ENCODE results near the gene BCL6.
A peak's percentile ranks its signal among the peaks of the same experiment; 100 is the strongest.

The BCL6 gene

DNA sequence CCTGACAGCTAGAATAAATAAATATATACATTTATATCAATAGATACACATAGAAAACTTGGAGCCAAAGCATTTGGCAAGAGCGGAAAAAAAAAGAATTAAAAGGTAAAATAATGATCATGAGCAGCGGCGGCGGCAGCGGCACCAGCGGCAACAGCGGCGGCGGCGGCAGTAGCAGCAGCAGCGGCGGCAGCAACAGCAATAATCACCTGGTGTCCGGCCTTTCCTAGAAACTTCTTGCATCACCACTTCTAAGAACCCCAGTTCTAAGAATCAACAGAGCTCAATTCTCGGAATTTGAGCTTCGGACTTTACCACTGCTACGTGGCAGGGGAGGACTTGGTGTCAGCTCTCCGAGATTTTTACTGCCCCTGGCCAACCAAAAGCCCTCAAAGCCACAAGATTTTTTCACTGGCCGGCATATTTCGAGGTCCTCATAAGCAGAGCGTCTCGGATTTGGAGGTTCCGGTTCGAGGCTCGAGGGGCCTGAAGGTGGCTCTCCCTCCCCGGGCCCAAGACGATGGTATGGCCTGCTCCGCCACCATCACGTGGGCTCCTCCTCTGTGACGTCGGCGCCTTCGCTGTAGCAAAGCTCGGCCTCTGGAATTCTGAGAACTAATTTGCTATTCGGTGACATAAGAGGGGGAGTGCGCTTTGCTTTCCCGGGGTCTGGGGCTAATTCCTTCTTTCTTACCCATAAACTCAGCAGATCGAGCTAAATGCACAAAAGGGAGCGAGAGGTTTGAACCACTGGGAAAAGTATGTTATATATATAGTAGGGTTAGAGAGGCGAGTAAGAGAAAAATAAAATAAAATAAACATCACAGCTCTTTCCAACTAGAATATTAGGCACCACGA lies at the start of gene BCL6:
TSS of gene BCL6 (minus strand) at position 268 of the 858 bp plus-strand sequence. CDS start 11,775 bp downstream, outside the sequence.
- DNase-seq (ENCODE audit: low read depth in 2 of 3, low spot score in 1 of 3): peak; percentile 82 to 91 (median 83)

DNA sequence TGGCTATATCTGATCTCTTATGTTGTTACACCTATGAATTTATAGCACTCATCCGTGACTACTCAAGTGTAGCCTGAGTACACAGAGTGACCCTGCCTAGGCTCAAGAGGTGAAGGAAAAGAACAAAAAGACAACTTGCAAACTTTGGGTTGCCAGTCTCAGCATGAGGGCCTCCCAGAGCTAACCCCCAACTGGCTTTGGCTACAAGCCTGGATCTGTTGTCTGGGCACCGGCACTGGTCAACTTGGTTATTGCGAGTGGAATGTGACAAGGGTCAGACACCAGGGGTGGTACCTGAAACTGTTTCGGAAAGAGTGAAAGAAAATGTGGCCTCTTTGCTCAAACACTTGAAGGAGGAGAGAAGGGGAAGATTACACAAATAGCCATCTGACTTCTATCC lies 49.5 kb upstream of the BCL6 start:
- DNase-seq (ENCODE audit: low read depth in 2 of 3, low spot score in 1 of 3): no peak

DNA sequence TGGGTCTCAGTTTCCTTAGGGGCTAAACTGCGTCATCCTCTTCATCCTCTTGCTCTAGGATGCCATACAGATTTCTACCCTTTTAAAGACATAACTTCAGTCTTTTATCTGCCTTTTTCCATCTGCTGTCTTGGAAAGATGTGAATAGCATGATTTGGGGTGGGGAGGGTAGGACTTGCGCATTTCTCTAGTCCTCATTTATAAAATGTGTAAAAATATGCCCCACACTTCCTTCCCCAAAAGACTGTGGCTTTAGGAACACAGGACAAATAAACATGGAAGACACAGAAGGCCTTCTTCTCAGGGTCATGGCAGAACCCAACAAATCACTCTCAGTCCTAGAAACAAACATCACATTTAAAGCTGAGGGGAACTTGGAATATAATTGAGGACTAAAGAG lies 48.4 kb upstream of the BCL6 start:
- DNase-seq (ENCODE audit: low read depth in 2 of 3, low spot score in 1 of 3): no peak

DNA sequence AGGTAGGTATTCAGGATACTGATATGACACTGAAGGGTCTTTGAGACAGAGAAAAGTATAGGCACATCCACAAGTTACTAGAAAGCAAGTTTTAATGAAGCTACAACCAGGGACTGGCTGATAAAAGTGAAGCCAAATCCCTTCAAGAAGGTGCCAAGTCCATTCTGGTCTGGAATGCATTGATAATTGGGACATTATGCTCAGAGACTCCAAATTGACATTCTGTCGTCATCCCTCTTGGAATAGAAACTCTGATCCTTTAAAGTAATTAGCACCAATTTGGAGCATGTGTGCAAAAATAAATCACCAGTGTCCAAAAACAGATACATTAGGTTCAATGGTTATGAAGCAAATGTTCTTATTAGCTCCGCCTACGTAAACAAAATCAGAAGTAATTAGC lies 47.3 kb upstream of the BCL6 start:
- DNase-seq (ENCODE audit: low read depth in 2 of 3, low spot score in 1 of 3): no peak

DNA sequence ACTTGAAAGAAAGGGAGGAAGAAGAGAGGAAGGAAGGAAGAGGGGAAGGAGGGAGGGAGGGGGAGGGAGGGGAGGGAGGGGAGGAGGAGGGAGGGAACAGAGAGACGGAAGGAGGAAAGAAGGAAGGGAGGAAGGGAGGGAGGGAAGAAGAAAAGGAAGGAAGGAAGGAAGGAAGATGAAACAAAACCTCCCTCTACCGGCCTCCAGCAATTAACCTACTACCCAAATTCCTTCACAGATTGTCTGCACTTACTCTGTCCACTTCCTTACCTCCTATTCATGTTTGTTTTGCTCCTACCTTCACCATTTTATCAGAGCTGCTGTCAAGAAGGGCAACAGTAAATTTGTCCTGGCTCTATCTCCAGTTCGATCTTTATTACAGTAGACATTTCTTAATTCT lies 44.6 kb upstream of the BCL6 start:
- DNase-seq (ENCODE audit: low read depth in 2 of 3, low spot score in 1 of 3): no peak

DNA sequence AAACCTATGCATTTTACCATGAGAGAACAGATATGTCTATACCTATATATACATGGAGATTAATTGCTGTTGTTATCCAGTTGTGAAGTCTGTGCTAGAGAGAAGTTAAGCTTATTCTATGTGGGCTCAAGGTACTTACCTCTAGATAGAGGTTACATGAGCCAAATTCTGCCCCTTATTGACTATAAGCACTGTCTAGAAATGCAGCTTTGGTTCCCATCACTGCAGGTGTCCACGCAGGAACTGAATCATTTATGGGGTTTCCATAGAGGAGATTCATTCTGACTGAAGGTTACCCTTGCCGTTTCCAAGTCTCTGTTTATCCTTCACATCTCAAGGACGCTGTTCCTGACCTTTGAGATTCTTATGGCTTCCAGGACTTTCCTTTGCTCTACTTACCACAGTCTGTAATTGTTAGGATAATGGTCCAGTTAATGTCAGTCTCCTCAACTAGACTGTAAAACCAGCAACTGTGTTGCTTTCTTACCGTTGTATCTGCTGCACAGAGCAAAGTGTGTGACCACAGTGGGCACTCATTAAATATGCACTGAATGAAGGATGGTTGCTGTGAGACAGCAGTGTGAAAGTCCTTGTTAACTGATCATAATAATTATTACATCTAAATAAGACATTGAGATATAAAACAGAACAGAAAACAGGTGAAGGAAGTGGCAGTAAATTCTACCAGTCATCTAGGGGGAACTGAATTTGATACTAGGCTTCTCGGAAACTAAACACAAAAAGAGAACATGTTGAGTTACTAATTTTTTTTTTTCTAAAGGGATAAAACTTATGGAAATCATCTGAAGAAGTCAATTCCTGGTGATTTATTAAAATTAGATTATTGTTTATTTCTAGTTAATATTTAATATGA lies 44.0 kb upstream of the BCL6 start:
- DNase-seq (ENCODE audit: low read depth in 2 of 3, low spot score in 1 of 3): no peak

DNA sequence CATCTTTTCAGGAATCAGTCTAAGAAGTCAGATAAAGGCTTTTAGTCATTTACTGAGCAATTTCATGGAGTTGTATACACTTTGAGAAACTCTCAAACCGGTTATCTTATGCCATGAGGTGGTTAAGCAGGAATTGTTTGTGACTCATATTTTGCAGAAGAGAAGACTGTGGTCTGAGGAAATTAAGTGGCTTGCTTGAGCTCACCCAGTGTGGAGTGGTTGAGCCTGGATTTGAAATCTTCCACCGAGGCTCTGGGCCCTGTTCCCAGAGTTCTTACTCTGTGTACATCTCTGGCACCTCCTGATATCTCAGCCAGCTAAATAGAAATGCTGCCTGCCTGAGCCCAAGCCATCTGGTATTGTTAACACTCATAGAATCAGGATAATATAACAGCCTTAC lies 37.8 kb upstream of the BCL6 start:
- no peak for DNase-seq (ENCODE audit: low read depth in 2 of 3, low spot score in 1 of 3)

DNA sequence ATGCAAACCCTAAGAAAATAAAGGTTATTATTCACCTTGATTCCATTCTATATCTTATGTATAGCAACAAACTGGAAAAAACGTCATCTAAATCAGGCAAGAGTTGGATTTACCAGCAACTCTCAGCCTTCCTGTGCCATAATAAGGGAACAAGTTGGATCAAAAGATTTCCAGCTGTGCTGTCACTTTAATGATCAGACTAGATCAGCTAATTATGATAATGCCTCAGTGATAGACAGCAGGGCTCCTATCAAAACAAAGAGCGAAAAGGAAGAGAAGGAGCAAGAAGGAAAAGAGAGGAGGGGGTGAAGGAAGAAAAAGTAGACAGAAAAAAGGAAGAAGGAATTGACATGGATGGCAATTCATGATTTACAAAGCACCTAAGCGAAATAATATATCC lies 36.7 kb upstream of the BCL6 start:
- DNase-seq (ENCODE audit: low read depth in 2 of 3, low spot score in 1 of 3): no peak

DNA sequence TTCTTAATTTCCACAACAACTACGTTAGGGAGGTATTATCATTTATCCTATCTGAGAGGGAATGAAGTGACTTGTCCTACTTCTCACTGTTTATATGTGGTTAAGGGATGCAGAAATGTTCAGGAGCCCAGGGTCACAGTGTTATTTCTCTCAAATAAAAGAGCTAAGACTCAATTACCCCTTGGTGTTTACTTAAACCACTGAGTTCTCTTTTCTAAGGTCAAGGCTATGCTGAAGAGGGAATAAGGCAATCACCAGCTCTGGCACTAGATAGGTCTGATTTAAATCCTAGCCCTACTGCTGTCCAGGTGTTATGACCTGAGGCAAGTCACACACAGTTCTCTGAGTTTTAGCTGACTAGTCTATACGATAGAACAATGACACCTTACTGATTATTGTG lies 35.7 kb upstream of the BCL6 start:
- no peak for DNase-seq (ENCODE audit: low read depth in 2 of 3, low spot score in 1 of 3)

DNA sequence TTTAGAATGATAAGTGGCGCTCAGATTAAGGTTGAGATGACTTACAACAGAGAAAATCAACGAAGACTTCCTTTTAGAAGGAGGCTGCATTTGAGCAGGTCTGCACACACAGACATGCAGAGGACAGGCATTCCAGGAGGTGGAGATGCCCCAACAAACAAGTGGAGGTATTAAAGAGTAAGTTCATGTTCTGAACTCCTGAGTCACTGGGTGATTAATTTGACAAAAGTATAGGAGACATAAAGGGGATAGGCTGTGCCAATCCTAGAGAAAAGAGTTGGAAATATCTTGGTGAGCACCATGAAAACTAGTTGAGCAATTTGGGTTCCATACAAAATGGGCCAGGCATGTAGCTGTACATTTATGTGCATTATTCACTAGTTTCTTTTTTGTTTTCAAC lies 33.5 kb upstream of the BCL6 start:
- DNase-seq (ENCODE audit: low read depth in 2 of 3, low spot score in 1 of 3): no peak

DNA sequence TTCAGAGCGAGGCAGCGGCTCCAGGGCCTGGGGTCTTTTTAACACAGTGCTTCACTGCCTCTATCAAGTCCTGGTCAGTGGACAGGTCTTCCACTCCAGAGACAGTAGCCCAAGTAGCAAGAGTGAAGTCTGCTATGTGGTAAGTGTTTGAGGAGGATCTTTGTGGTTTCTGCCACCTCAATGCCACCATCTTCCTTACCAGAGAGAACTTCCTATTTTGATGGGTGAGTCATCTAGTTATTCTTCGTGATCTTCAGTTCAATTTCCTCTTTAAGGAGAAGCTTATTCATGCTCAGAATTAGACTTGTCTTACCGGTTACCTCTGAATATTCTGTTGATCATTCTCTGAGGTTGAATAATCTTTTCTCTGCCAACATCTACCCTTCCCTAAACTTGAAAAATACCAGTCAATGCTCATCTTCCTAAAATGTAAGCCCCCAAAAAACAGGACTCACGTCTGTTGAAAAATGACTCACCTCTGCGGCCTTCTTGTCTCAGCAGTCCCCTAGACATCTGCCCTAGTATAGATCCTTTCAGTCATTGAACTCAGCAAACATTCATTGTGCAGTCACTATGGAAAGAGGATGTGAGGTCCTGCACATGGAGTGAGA lies 32.2 kb upstream of the BCL6 start:
- no peak for DNase-seq (ENCODE audit: low read depth in 2 of 3, low spot score in 1 of 3)

DNA sequence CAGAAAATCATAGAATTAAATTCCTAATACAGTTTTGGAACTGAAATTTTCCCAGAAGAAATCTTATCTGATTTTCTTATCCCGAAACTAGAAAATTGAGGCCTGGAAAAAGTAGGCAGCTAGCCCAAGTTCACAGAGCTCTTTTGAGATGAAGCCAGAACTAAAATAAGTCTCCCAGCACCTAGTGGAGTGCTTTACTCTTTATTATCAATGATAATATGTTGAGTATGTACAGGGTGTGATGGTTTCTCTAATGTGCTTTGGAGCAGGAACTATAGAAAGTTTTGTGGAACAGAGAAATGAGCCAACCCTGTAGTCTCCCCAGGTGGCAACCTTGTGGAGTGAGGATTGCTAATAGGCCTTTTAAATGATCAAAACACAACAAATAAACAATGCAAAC lies 30.3 kb upstream of the BCL6 start:
- DNase-seq (ENCODE audit: low read depth in 2 of 3, low spot score in 1 of 3): no peak

DNA sequence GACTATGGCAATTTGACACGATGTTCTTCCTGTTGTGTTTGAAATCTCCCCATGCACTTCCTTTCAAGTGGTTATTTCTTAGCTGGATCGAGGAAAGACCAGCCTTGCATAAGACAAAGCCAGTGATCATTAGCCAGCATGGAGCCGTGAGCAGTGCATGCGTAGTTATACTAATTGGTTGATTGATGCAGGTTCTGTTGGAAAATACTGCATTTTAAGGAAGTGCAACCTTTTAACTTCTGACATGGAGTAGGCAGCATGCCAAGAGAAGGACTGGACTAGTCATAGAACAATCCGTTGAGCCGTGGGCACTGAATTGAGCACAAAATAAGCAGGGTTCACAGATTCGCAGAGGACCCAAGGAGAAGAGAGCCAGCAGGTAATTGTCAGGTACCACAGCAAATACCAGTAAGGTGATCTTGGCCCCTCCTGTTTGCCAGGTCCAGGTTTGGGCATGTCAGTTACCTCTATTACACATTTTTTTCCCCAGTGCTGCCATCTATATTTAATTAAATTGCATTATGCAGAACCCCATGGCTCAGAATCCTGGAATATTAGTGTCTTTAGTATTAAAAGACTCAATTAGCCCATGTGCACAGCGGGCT lies 29.0 kb upstream of the BCL6 start:
- no peak for DNase-seq (ENCODE audit: low read depth in 2 of 3, low spot score in 1 of 3)

DNA sequence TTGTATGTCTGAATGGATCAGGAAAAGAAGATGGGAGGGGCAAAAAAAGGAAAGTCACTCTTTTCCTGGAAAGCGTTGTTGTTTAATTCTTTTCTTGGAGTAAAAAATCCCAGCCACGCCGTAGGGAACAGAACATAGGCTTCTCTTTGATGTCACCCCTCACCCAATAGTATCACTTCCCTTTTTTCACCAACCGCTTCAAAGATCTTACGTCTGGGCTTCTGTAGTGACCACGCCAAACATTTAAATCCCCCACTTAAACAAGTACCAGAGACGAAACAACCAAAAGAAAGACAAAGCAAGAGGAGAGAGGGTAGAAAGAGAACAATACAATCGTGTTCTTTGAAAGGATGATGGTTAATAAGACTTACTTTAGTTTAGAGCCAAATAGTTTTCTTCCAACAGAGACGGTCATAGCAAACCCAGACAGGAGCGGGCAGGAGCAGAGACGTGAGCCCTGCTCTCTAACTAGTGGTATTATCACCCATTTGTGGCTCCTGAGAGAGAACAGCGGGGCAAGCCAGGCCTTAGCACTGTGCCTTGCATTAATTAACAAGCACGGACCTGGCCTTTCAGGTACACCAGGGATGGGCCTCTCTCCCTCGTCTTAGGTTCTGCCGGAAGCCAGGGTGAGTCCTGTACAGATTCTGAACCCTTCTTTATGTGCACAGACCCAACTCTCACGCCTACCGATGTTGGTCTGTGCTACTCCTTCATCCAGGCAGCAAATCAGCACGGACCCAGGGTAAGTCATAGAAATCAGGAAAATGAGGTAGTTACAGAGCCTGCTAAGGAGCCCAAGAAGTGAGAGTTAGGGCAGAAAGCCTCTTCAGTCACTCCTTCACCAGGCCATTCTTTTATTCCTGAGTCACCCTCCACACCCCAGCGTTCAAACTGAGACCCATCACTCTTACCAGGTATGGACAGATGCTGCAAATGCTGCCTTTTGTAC lies 28.2 kb upstream of the BCL6 start:
- no peak for DNase-seq (ENCODE audit: low read depth in 2 of 3, low spot score in 1 of 3)

DNA sequence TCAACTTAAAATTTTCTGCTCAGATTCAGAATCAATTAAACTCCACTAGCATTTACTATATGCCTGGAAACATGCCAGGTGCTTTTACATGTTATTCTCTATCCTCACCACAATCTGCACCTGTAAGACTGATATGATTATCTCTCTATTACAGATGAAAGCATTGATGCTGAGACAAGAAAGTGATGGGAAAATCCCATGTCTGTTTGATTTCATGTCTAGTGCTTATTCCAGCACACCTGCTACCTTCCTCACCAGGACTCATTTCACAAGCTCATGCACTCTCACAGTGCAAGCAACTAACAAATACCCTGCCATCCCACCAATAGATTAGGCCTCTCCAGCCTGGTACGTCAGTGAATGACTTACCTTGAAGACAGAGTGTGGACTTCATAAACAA lies 25.0 kb upstream of the BCL6 start:
- no peak for DNase-seq (ENCODE audit: low read depth in 2 of 3, low spot score in 1 of 3)

DNA sequence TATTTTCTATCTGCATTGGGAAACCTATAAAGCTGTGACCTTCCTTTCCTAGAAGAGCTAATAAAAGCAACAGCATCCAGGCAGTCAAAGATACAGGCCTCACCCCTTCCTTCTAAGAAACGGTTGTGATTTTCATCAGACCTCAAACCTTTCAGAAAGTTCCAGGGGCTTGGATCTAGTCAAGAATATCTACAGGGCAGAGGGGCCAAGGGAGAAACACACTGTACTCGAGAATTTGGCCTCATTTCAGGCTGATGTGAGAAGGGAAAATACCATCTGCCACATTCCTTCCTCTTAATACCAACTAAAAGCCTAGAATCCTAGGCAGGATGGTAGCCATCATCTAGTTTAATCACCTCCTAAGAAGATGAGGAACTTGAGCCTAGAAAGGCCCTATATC lies 24.5 kb upstream of the BCL6 start:
- DNase-seq (ENCODE audit: low read depth in 2 of 3, low spot score in 1 of 3): no peak

DNA sequence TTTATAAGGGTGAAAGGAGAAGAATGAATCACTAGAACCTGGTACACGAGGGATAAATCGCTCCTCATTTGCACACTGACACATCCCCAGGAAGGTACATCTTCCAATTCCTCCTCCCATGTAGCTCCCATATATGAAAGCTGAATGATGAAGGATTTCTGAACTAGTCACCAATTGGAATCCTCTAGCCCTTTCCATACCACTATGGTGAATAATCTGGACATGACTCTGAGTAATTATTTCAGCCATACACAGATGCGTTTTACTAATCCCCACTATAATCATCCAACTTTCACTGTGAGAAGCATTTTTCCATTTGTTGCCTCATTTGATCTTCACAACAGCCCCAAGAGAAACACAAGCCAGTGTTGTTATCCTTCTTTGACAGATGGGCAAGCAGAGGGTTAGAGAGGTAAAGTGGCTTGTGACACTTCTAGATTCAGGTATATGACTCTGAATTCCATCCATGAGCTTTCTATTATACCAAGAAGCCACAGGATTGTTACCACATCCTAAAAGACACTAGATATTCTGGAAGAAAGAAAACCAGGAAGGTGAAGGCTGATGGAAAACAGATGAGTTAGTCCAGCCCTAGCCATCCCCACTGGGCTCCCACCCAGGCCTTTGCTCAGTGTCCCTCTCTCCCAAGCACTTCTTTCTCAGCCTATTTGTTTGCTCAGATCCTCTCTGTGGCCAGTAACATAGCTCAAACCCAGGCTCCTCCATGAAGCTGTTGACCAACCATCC lies 22.2 kb upstream of the BCL6 start:
- no peak for DNase-seq (ENCODE audit: low read depth in 2 of 3, low spot score in 1 of 3)

DNA sequence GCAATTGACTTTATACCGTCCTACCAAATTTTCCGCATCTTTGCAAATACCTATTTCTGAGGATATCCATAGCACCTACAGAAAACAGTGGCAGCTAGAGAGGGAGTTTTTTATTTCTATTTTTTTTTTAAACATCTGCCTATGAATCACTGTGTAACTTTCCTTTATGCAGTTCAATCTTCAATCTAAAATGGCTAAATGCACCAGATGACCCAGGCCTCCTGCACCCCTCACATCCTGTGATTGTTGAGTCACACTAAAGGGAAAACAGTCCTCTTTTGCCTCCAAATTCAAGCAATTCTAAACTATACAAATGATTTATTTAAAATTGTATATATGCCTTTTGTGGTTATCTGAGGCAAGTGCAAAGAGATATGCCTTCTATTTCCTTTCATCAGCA lies 20.1 kb upstream of the BCL6 start:
- DNase-seq (ENCODE audit: low read depth in 2 of 3, low spot score in 1 of 3): no peak

DNA sequence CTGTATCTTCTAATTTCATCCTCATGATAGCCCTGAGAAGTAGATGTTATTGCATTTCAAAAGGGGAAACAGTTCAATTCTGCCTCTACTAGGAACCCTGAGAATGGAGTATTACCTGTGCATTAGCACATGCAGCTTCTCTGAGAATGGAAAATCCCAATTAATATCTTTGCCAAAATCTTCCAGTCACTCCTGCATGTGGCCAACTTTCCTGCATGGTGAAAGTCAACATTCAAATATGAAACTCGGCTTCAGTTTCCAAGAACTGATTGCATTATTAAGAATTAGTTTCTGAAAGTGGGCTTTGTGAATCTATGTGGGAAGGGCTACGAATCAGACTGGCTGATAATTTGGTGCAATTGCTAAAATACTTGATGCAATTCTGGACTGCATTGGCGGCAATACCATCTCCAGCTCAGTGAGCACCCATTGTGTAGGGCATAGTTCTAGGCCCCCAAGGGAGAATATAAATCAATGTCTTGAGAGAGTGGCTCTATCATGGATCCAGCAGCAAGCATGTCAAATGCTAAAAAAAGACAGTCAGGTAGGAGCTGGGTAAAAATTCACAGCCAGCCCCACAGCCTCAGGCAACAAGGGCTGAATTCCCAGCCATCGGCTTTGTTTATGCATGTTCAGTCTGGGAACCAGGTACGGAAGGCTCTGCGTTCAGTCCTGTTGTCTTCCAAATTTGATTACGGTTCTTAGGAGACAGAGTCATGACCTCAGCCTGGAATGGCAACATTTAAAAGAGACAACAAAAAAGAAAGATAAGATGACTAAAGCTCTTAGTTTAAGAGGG lies 18.8 kb upstream of the BCL6 start:
- no peak for DNase-seq (ENCODE audit: low read depth in 2 of 3, low spot score in 1 of 3)
